ENCODE measurements around the gene DZIP3.

DNA sequence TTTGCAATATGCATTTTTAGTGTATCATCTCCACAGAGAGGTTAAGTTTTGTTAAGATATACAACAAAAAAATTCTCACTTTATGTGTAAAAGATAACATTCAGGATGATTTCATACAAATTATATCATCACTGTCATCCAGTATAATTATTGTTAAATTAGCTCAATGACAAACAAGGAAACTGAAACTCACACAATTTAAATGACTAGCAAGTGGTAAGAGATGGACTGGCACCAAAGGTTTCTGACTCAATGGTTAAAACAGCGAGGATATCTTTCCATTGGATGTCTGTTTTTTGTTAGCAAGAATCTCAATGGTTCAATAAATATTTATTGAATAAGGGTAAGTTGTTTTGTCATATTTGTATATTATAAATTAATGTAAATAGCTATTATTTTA lies 22.9 kb upstream of the DZIP3 start:
- TF ChIP-seq POLR2A (IDR thresholded peaks at IDR 0.05) (no peak), EP300 (IDR thresholded peaks at IDR 0.05) (no peak)
- TF ChIP-seq, protein P1, sequence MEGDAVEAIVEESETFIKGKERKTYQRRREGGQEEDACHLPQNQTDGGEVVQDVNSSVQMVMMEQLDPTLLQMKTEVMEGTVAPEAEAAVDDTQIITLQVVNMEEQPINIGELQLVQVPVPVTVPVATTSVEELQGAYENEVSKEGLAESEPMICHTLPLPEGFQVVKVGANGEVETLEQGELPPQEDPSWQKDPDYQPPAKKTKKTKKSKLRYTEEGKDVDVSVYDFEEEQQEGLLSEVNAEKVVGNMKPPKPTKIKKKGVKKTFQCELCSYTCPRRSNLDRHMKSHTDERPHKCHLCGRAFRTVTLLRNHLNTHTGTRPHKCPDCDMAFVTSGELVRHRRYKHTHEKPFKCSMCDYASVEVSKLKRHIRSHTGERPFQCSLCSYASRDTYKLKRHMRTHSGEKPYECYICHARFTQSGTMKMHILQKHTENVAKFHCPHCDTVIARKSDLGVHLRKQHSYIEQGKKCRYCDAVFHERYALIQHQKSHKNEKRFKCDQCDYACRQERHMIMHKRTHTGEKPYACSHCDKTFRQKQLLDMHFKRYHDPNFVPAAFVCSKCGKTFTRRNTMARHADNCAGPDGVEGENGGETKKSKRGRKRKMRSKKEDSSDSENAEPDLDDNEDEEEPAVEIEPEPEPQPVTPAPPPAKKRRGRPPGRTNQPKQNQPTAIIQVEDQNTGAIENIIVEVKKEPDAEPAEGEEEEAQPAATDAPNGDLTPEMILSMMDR (IDR thresholded peaks at IDR 0.05), result no peak
